ENCODE results near the gene BPIFB1.

Gene BPIFB1, protein sequence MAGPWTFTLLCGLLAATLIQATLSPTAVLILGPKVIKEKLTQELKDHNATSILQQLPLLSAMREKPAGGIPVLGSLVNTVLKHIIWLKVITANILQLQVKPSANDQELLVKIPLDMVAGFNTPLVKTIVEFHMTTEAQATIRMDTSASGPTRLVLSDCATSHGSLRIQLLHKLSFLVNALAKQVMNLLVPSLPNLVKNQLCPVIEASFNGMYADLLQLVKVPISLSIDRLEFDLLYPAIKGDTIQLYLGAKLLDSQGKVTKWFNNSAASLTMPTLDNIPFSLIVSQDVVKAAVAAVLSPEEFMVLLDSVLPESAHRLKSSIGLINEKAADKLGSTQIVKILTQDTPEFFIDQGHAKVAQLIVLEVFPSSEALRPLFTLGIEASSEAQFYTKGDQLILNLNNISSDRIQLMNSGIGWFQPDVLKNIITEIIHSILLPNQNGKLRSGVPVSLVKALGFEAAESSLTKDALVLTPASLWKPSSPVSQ

DNA sequence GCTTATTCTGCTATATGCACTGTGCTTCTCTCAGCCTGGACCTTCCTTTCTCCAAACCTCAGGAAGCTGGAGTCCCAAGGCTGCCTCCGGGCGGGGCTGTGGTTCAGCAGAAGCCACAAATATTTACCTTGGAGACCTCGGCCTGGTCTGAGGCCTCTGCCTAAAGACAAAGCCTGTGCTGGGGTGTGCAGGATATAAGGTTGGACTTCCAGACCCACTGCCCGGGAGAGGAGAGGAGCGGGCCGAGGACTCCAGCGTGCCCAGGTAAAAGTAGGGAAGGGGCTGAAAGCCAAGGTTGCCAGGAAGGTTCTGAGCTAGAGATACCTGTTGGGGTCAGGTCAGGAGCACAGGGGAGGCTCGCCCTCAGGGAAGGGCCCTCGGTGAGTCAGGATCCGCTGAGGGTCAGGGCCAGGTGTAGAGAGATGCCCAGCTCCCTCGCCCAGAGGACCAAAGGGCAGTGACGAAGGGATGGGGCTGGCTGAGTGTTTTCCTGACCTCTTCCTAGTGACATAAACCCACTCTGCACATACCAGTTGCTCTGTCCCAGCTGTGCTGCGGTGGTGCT lies at the start of gene BPIFB1:
Gene BPIFB1 (plus strand): TSS at position 224 of the 565 bp plus-strand sequence. CDS start 2,860 bp downstream, outside the sequence.
- no peak for DNase-seq

DNA sequence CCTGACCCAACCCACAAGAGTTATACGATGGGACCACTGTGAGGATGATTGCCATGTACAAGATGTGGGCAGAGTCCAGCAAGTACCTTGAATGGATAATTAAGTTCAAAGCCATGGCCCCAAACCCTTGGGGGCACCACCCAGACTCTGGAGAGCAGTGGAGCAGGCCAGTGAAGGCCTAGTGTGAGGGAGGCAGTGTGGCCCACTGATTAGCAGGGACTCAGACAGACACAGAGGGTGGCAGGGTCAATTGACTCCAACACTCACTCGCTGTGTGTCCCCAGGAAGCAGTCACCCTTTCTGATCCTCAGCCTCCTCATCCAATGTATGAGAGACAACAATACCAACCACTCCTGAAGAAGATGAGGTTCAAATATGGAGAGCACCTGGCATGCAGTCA lies 49.0 kb upstream of the BPIFB1 start:
- no peak for DNase-seq

DNA sequence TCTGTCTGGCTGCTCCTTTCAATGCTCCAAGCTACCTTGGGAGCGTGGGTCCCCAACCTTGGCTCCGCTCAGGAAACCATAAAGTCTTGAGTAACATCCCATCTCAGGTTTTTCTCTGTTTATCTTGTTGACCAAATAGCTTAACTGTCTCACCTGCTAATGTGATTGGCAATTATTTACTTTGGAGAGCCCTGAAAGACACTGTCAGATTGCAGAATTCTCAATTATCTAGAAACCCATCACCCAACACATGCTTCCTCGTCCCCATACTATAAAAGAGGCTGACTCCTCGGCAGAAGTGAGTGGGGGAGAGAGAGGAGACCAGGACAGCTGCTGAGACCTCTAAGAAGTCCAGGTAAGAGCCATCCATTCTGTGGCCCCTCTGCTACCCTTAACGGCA lies 47.3 kb upstream of the BPIFB1 start, which contains the start of gene BPIFA1:
Gene BPIFA1 (plus strand): TSS at position 301 of the 400 bp plus-strand sequence. CDS start 1,716 bp downstream, outside the sequence.
- DNase-seq = no peak

DNA sequence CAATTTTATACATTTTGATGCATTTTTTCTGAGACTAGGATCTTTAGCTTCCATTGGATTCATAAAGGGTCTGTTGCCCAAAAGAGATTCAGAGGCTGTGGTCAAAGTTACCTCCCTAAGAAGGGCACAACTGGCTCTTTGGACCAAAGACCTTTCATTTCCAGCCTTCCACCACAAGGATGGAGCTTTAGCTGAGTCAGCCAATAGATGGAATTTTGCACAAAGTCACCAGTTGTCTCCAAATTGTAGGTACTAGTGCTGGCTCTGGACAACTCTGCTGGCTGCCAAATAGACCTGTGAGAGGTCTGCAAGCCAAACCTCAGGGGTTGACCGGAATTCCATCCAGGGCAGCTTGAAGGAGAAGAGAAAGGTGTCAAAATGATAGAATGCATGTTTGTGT lies 46.7 kb upstream of the BPIFB1 start:
- no peak for DNase-seq

DNA sequence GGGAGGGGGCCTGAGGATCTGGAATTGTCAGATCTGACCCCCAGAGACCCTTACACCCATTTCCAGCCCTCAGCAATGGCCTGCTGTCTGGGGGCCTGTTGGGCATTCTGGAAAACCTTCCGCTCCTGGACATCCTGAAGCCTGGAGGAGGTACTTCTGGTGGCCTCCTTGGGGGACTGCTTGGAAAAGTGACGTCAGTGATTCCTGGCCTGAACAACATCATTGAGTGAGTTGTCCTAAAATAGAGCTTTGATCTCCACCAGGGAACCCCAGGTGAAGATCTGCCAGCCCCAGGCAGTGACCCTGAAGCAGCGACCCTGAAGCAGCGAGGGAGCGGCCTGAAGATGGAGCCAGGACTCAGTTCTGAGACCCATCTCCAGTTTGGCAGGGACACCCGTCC lies 45.0 kb upstream of the BPIFB1 start:
- DNase-seq = no peak

DNA sequence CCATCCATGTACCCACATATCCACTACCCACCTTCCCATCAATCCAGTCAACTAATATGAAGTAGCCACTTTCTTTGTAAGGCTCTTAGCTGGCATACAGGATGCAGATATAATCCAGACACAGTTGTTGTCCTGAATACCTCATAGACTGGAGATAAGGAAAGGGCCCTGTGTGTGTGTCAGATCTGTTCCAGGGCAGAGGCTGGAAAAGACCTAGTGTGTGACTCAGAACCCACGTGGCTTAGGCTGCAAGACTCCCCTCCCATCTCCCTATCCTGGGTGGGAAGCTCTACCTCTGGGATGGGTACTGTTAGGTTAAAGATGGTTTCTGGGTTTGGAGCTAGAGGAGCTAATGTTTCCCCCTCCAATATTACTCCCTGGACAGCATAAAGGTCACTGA lies 43.6 kb upstream of the BPIFB1 start:
- no peak for DNase-seq

DNA sequence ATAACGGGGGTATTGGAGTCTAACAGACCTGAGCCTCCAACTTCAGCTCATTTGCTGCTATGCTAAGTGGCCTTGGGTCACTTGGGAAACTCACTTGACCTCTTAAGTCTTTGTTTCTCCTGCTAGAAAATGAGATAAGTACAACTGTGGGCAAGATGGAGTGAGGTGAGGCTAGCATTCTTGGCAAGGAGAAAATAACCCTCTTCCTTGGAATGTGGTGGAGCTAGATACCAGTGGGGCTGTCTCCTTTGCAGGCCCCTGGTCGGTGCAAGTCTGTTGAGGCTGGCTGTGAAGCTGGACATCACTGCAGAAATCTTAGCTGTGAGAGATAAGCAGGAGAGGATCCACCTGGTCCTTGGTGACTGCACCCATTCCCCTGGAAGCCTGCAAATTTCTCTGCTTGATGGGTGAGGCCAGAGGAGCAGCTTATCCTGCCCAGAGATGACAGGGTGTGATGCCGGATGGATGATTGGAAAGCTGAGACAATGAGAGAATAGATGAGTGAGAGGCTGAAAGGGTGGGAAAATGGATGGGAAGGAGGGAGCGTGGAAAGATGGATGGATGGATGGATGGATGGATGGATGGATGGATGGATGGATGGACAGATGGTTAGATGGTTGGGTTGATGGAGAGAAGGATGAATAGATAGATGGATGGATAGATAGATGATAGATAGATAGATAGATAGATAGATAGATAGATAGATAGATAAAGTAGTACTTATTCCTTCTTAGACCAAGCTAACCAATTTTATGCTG lies 42.9 kb upstream of the BPIFB1 start:
- DNase-seq = no peak

DNA sequence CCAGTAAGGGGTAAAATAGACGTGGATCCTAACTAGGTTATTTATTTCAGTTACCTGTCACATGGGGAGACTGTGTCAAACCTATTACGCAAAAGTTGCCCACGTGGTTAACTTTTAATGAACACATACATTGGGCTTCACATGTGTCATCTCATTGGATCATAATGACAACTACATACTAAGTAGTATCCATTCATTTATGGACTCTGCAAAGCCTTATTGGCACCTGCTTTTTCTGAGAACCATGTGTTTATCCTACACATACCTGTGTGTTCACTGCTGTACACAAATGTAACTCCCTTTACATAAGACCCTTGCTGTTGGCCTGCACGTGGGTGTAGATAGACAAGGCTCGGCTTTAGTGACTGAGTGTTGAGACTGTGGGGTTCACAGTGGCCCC lies 42.1 kb upstream of the BPIFB1 start:
- no peak for DNase-seq

DNA sequence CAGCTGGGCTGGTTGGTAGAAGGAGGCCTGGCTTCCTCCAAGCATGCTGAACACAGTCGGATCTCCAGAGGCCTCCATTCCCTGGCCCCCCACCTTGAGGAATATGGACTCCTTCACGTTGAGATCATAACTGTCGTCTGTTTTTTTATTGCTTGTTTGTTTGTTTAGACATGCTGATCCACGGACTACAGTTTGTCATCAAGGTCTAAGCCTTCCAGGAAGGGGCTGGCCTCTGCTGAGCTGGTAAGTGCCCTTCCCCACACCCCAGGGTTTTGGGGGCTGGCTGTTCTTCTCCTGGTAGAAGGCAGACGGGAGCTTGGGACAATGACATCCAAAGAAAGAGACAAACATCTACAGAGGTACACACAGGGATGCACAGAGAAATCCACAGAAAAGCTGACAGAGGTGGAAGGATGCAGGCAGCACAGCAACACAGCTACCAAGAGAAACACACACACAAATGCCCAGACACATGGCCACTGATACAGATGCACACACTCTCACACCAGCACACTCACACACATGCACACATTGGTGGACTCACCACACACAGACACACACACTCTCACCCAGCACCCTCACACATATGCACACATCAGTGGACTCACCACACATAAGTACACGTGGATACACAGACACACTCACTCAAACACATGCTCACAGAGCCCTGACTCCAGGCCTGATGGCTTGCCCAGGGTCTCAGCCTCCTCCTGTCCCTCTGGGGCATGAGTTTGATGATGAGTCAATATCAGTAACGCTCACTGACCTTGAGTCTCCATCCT lies 40.5 kb upstream of the BPIFB1 start:
- no peak for DNase-seq

DNA sequence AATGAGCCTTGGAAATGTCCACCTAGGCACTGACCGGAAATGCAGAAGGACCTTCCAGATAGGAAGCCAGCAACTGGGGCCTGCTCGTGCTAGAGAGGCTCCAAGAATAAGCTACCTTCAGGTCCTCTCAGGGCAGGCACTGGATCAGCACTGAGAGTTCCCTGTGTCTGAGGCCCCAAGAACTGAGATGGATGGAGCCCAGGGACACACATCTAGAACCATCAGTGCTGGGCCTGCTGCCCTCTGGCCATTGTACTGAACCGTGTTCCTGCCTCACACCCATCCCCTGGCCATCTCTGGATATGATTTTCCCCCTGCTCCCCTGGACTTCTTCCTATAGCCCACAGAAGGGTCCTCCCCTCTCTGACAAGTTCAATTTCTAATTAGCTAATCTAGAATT lies 36.9 kb upstream of the BPIFB1 start:
- DNase-seq = no peak

DNA sequence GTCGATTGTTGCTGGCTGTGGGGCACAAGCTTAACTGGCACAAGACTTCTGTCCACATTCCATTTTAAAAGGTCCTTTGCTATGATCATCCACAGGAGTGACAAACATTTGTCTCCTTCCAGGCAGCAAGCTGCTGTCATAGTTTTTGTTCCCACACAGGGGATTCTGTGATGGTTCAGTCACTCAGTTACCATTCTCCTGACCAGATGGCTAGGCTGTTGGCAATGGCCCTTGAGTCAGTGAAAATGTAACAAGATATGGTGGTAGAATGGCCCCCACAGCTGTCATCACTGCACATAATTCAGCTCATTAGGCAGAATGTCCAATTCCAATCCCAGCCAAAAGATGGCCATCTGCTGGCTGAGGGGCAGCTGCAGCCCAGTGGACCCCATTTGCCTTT lies 33.6 kb upstream of the BPIFB1 start:
- DNase-seq = no peak

DNA sequence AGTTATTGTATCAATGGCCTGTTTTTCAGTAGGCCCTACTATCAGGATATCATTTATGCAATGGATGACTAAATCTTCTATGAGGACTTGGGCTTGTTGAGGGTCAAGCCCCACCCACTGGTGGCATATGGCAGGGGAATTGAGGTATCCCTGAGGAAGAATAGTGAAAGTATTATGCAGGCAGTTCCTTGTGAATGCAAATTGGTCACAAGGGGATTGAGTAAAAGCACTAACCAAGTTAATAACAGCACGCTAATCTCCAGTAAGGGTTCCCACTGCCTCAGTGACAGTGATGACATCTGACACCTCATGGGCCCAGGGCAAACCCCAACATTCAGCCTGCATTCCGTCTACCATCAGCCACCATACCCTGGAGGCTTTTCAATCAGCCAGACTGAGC lies 32.3 kb upstream of the BPIFB1 start:
- no peak for DNase-seq

DNA sequence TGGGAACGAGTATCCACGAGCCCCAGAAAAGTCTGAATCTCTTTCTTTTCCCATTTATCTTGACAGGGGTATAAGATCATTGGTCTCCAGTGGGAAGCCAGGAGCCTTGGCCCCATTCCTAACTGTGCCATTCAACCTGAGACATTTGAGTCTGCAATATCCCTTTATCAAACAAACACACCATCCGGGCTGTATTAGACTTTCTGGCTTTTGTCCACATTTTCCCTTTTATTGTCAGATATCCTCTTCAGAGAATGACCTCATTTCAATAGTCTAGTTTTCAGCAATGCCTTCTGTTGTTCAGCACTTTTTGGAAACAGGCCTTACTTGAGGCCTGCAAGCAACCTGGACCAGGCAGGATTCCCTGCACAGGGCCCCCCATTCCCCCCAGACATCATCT lies 31.5 kb upstream of the BPIFB1 start:
- DNase-seq = no peak

DNA sequence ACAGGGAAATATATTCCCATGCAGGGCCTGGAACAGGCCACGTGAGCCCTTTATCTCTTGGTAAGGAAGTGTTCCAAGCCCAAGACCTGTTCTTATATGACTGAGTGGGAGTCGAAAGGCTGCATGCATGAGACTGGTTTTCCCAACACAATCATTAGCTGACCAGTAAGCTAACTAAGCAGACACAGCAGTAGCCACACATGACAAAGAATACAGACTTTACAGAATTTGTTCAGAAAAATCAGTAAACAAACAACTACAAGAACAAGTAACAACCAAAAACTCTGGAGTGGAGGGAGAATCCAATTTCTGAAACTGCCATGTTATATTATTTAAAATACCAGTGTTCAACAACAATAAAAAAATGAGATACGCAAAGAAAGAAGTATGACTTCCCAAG lies 30.6 kb upstream of the BPIFB1 start:
- no peak for DNase-seq

DNA sequence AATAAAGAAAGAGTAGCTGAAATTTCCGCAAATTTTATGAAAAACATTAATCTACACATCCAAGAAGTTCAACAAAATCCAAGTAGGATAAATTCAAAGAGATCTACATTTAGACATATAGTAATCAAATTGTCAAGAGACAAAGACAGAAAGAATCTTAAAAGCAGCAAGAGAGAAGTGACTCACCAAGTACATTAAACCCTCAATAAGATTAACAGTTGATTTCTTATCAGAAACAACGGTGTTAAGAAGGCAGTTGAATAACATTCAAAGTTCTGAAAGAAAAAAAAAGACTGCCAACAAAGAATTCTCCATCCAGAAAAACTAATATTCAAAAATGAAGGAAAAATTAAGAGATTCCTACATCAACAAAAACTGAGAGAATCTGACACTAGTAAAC lies 28.0 kb upstream of the BPIFB1 start:
- no peak for DNase-seq

DNA sequence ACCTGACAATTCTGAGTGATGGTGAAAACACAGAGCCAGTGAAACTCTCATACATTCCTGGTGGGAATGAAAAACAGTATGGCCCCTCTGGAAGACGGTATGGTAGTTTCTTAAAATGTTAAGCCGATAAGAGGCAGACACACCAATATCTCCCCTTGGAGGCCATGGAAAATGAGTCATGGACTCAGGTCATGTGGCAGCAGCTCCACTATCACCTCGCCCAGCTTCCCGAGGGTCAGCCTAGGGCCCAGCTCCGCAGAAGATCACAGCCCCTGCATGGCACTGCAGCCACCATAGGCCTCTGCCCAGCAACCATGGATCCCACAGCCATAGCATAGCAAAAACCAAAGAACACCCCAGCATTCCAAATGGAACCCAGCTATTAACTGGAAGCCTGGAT lies 25.8 kb upstream of the BPIFB1 start:
- no peak for DNase-seq

DNA sequence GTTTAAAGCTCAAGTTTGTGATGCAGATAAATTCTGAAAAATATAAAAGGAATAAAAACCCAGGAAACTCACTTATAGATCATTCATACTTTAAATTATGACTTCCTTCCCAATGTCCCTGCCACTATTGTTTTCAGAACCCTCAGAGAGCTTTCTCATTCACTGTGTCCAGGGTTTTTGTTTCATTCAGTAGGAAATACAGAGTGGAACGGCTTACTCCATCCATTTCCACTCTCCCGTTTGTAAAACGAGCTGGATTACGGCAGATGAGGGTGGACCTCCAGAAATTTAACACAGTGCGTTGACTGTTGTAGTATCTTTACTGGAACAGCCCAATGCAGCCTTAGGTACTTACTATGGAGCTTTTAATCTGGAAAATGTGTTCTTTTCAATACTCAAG lies 23.6 kb upstream of the BPIFB1 start:
- DNase-seq = no peak

DNA sequence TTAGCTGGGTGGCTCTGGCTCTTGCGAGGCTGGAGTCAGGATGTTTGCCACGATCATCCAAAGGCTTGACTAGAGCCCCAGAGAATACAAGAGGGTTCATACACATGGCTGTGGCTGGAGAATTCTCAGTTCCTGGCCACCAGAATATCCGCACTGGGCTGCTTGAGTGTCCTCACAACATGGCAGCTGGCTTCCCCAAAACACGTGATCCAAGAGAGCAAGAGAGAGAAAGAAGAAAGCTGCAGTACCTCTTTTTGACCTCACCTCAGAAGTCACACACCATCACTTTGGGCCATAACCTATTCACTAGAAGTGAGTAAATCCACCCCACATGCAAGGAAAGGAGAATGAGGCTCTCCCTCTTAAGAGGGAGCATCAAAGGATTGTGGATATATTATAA lies 21.5 kb upstream of the BPIFB1 start:
- DNase-seq = no peak

DNA sequence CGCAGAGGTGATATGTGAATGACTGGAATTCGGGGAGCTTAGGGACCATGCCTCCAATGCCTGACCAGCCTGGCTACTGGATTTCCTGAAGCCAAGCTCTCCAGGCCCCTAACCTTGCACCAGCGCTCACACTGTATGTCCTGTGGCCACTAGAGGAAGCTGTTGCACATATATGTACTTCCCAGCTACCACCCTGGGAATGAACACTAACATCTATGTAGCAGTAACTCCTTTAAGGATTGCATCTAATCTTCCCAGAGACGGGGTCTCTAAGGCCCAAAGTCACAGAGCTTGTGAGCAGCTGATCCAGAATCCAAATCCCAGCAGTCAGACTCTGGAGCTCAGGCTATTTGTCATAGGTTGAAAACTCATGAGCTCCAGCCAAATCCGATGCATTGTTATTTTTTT lies 20.4 kb upstream of the BPIFB1 start:
- DNase-seq = peak; percentile 51

DNA sequence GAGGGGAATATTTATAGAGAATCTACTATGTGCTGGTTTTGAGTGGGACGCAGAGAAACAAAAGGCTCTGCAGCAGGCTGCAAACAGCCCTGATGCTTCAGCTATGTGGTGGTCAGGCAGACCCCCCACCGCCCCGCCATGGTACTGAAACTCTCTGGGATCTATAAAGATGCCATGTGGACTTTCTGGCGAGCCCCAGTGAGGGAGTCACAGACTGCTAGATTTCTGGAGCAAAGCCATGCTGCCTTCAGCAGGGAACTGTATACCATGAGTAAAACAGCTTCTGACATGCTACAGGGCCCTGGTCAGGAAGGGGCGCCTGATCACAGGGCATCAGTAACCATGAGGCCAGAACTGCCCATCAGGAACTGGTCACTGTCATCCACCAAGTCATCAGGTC lies 19.2 kb upstream of the BPIFB1 start:
- no peak for DNase-seq

DNA sequence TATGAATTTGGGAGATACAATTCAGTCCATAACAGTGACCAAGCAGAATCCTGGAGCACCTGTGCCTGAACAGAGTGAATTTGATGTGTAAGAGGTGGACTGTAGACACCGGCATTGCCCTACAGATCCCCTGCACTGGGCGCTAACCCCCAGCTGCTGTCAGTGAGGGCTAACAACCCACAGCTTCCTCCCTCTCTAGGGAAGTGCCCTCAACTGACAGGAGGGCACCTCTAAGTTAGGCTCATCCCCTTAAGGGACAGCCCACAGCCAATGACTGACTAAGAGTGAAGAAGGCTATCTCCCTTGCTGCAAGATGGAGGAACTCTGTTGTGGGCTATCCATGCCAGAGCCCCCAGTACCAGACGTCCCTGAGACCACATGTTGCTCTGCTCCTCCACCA lies 15.3 kb upstream of the BPIFB1 start:
- DNase-seq = no peak

DNA sequence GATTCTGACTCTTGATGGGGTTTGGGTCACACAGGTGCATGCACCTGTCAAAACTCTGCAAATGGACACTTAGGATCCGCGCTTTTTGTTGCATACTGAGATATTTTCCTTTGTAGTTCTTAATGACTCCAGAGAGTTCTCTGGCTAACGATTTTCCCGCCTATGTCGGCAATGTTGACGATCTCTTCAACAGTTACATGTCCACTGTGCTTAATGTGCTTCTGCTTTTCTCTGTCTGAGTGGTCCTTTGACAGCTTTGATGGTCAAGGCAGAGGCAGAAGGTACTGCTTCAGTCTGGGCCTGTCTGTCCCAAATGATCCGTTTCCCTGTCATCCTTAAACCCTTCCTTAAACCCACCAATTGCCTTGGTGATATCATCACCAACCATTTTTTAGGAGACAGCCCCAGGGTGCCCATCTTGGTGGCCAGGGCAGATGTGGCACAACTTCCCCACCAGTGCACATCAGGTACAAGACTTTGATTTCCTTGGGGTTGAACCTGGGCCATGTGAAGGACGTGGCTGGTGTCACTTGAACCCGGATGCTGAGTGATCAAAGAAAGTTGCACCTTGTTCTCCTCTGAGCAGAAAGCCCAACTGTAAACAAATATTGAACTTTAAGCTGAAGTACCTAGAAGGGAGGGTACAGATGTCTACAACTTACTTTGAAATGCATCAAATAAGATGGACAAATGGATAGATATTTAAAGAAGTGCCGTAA lies 10.7 kb upstream of the BPIFB1 start:
- DNase-seq = no peak
